ENCODE data around the gene TANC1.
A peak's percentile ranks its signal among the peaks of the same experiment; 100 is the strongest.

Gene TANC1

GRCh38 chr2:158996378-158996993 lies 28.0 kb downstream of the TANC1 start:
- no peak overlapping the region for H3K27ac ChIP-seq
- TF ChIP-seq CTCF (conservative IDR thresholded peaks at IDR 0.05): peak; percentile 27; the same call in 1 of the 2 replicates

- H3K27ac ChIP-seq: no peak overlapping the region
- no peak for TF ChIP-seq CTCF (conservative IDR thresholded peaks at IDR 0.05)
These were observed 28.8 kb downstream of the TANC1 start for GRCh38 chr2:158997037-158997790.

- no peak for TF ChIP-seq CTCF (conservative IDR thresholded peaks at IDR 0.05)
- H3K27ac ChIP-seq: peak overlapping the region; percentile 33
These were observed 30.3 kb downstream of the TANC1 start for GRCh38 chr2:158998551-158999248.

GRCh38 chr2:158999458-158999857 lies 31.0 kb downstream of the TANC1 start:
- H3K27ac ChIP-seq: peak overlapping the region; percentile 33
- TF ChIP-seq CTCF (conservative IDR thresholded peaks at IDR 0.05): no peak

- H3K27ac ChIP-seq: no peak overlapping the region
- TF ChIP-seq CTCF (conservative IDR thresholded peaks at IDR 0.05): no peak
These were observed 31.6 kb downstream of the TANC1 start for GRCh38 chr2:159000072-159000471.

- H3K27ac ChIP-seq: peak overlapping the region; percentile 52
These were observed 34.1 kb downstream of the TANC1 start for GRCh38 chr2:159002462-159003111.

More at GRCh38 chr2:159002462-159003111, 34.1 kb downstream of the TANC1 start:
- TF ChIP-seq CTCF (conservative IDR thresholded peaks at IDR 0.05): no peak

Measured in VCaP (cell line).